Heart right ventricle (tissue), 16 donors: ENCODE measurements around the gene GPBP1. TPM values are rescaled to one million over a fixed set of nuclear protein-coding genes. Genes with fewer than 3 reads are reported as not detected.
A peak's percentile ranks its signal among the peaks of the same experiment; 100 is the strongest.
"Not testable (repeated sequence)": the region's sequence is repeated elsewhere in the genome, so short reads cannot be mapped to it uniquely, and the experiment has no call there.

Source experiments
- ATAC-seq, 8 donors: fragments of 200-7000 bp; cut with Tn5 transposase; one replicate each; pipeline ENCODE4 v1.9.1; 2020; ENCODE audit warnings: mild to moderate bottlenecking in 8 of 8, moderate library complexity in 8 of 8, moderate number of reproducible peaks in 1 of 8
- DNase-seq, 2 donors: peaks; one replicate each; pipeline ENCODE4 v3.0.0-alpha.2; 2020
- H3K27ac ChIP-seq, 10 donors: fragments of 200-600 bp; sonication (generic) in 2 of 10; one replicate each; pipeline versions ENCODE4 v1.5.0 to v1.8.0; 2020 to 2022; ENCODE audit warnings: mild to moderate bottlenecking in 3 of 10
- H3K27me3 ChIP-seq, 7 donors: fragments of 200-600 bp; one replicate each; pipeline ENCODE4 v1.8.0; 2021 to 2022; ENCODE audit warnings: mild to moderate bottlenecking in 2 of 7
- H3K36me3 ChIP-seq, 9 donors: fragments of 200-600 bp; sonication (generic) in 1 of 9; one replicate each; pipeline versions ENCODE4 v1.5.0 to v1.8.0; 2020 to 2022; ENCODE audit warnings: mild to moderate bottlenecking in 2 of 9
- H3K4me1 ChIP-seq, 9 donors: fragments of 200-600 bp; sonication (generic) in 1 of 9; one replicate each; pipeline versions ENCODE4 v1.5.0 to v1.8.0; 2020 to 2022; ENCODE audit warnings: mild to moderate bottlenecking in 4 of 9
- H3K4me3 ChIP-seq, 10 donors: fragments of 200-600 bp; sonication (generic) in 2 of 10; one replicate each; pipeline versions ENCODE4 v1.5.0 to v1.8.0; 2020 to 2022; ENCODE audit warnings: mild to moderate bottlenecking in 7 of 10, moderate library complexity in 2 of 10
- H3K9me3 ChIP-seq, 11 donors: fragments of 200-600 bp in 10 of 11; sonication (generic) in 2 of 11; one replicate each; pipeline versions ENCODE4 v1.5.0 to v1.8.0; 2013 to 2022; ENCODE audit warnings: mild to moderate bottlenecking in 2 of 11, control low read depth in 1 of 11, moderate library complexity in 1 of 11
- WGBS, 2 donors: extraction: QIAGEN DNeasy Blood & Tissue Kit; methylation state at CpG; one replicate each; pipeline ENCODE4 v1.1.7; 2013; ENCODE audit warnings: inconsistent platforms in 1 of 2; 5-methylcytosine and 5-hydroxymethylcytosine counted together
- intact Hi-C, 10 donors: fragments of 100-400 bp; cut with DNase I; formaldehyde crosslinking; loops; one replicate each; pipeline versions ENCODE4 v1.11.1 to v1.14.2; 2022
- polyA plus RNA-seq, 2 donors: library from polyadenylated mRNA; stranded (reverse); fragments of 200-250 nt; gene quantifications; one replicate each; pipeline ENCODE4 v1.2.3, GENCODE V29; 2013
- total RNA-seq, 10 donors: library from RNA; stranded (reverse); fragmentation: NEBNext Ultra II Directional in 3 of 10; extraction: Animal tissue kit (Norgen Biotek cat#: 25700) in 3 of 10; gene quantifications; one replicate each; pipeline versions ENCODE4 v1.2.1 to v1.2.4, GENCODE V29; 2021 to 2023
- TF ChIP-seq, protein P1 (sequence below), 9 donors: fragments of 200-600 bp; sonication (generic) in 2 of 9; IDR thresholded peaks; one replicate each; pipeline versions ENCODE4 v1.5.0 to v1.8.0; 2021 to 2022; ENCODE audit warnings: antibody characterized with exemption in 9 of 9, mild to moderate bottlenecking in 5 of 9, moderate library complexity in 1 of 9
- donor health status: Arrhythmogenic right ventricular cardiomyopathy.
- donor health status: ischemic (EF 13 %, LVEDD 7.1; RV severe dilation, severe dysfunction).
- donor health status: healthy with polysubstance abuse.
- donor health status: DM: no; HTN: yes; CAD: no.
- donor health status: DM: no; HTN: no; CAD: no.
- donor health status: ischemic (EF 25% LVEDD 6.9; RV normal size, moderate dysfunction).
- donor health status: ischemic (EF 25% LVEDD 5.7; RV mildly dilated, moderate dysfunction).
- donor health status: healthy.
- donor health status: DM: yes; HTN: yes; CAD: no.
- donor health status: Ischemic cardiomyopathy.
- donor health status: ischemic (EF 35%, LVEDD 5.7; RV mildly dilated, moderate dysfunction).
- donor health status: nonischemic (EF 11% LVEDD 7.7; RV severe dilation, severe dysfunction).
- donor health status: DM: yes; HTN: yes; CAD: no.
- donor health status: PGD.
- donor health status: ischemic (EF 29% LVEDD 5.4; RV normal size, mild dysfunction).
- donor health status: nonischemic (EF 23%, LVEDD 6.1; RV moderate dilation, normal function).

The GPBP1 gene
- total and polyA plus RNA-seq, 12 donors: 40.1 to 69.3 (median 51.0) TPM

GRCh38 chr5:57184322-57184721 is 10.5 kb downstream of the GPBP1 start:
- intact Hi-C loops: no loop called here
- DNase-seq (no peak), ATAC-seq (no peak)
- H3K4me3 ChIP-seq: no peak overlapping the region
- H3K4me1 ChIP-seq: peaks cover 9 to 98% (median 87%) of the 10 kb centered on the region in 9 donors
- H3K36me3 ChIP-seq: peaks cover 0 to 25% (median 5%) of the 10 kb centered on the region in 9 donors
- TF ChIP-seq, protein P1, sequence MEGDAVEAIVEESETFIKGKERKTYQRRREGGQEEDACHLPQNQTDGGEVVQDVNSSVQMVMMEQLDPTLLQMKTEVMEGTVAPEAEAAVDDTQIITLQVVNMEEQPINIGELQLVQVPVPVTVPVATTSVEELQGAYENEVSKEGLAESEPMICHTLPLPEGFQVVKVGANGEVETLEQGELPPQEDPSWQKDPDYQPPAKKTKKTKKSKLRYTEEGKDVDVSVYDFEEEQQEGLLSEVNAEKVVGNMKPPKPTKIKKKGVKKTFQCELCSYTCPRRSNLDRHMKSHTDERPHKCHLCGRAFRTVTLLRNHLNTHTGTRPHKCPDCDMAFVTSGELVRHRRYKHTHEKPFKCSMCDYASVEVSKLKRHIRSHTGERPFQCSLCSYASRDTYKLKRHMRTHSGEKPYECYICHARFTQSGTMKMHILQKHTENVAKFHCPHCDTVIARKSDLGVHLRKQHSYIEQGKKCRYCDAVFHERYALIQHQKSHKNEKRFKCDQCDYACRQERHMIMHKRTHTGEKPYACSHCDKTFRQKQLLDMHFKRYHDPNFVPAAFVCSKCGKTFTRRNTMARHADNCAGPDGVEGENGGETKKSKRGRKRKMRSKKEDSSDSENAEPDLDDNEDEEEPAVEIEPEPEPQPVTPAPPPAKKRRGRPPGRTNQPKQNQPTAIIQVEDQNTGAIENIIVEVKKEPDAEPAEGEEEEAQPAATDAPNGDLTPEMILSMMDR (IDR thresholded peaks at IDR 0.05): no peak
- H3K9me3 ChIP-seq: peaks cover 0 to 6% (median 0%) of the 10 kb centered on the region in 11 donors
- no peaks in the 10 kb centered on the region for H3K27me3 ChIP-seq
- 95 to 98% methylated on average over 2 of the region's 2 CpGs for WGBS, 2 donors
- no peak overlapping the region for H3K27ac ChIP-seq

DNA sequence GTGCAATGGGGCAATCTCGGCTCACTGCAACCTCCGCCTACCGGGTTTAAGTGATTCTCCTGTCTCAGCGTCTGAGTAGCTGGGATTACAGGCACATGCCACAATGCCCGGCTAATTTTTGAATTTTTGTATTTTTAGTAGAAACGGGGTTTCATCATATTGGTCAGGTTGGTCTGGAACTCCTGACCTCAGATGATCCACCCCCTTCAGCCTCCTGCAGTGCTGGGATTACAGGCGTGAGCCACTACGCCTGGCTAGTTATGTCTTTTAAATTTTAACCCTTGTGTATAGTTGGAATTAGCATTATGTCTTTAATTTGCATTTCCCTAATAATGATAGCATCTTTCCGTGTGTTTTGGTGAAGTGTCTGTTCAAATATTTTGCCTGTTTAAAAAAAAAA is 11.5 kb downstream of the GPBP1 start:
- peaks cover 0 to 6% (median 0%) of the 10 kb centered on the region in 11 donors for H3K9me3 ChIP-seq
- peaks cover 9 to 98% (median 87%) of the 10 kb centered on the region in 9 donors for H3K4me1 ChIP-seq
- H3K36me3 ChIP-seq: peaks cover 0 to 25% (median 5%) of the 10 kb centered on the region in 9 donors
- WGBS, 2 donors: 52 to 55% methylated on average over 9 of the region's 9 CpGs
- intact Hi-C loops: no loop called here
- H3K27me3 ChIP-seq: no peaks in the 10 kb centered on the region
- H3K4me3 ChIP-seq: peak overlapping the region in 1 of 10 donors; percentile 14
- no peak overlapping the region for H3K27ac ChIP-seq
- DNase-seq: no peak
- TF ChIP-seq, protein P1 (IDR thresholded peaks at IDR 0.05): no peak
- no peak for ATAC-seq

DNA sequence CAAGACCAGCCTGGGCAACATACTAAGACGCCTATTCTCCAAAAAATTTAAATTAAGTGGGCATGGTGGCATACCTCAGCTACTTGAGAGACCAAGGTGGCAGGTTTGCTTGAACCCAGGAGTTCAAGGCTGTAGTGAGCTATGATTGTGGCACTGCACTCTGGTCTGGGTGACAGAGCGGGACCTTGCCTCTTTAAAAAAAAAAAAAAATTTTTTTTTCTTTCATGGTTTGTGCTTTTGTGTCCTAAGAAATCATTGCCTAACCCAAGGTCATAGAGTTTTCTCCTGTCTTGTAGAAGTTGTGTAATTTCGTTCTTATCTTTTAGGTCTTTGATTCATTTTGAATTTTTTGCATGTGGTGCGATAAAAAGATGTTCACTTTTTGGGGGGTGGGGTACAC is 12.3 kb downstream of the GPBP1 start:
- intact Hi-C loops: no loop called here
- ATAC-seq: no peak
- TF ChIP-seq, protein P1 (IDR thresholded peaks at IDR 0.05): no peak
- Histone ChIP-seq H3K4me1 (peaks cover 9 to 92% (median 85%) of the 10 kb centered on the region in 9 donors), H3K27ac (no peak overlapping the region), H3K9me3 (peaks cover 0 to 6% (median 0%) of the 10 kb centered on the region in 11 donors), H3K27me3 (no peaks in the 10 kb centered on the region), H3K36me3 (peaks cover 0 to 21% (median 5%) of the 10 kb centered on the region in 9 donors), H3K4me3 (no peak overlapping the region)
- no peak for DNase-seq
- WGBS, 2 donors: 83% methylated on average over 4 of the region's 4 CpGs

- H3K27me3 ChIP-seq, H3K4me3 ChIP-seq, ATAC-seq, H3K9me3 ChIP-seq, intact Hi-C loops, DNase-seq, H3K27ac ChIP-seq: not testable (repeated sequence)
- Histone ChIP-seq H3K4me1 (peaks cover 4 to 78% (median 69%) of the 10 kb centered on the region in 9 donors), H3K36me3 (peaks cover 0 to 34% (median 9%) of the 10 kb centered on the region in 9 donors)
- WGBS, 2 donors: 62 to 72% methylated on average over 4 of the region's 4 CpGs
Observed at GRCh38 chr5:57187977-57188376, 14.1 kb downstream of the GPBP1 start.

DNA sequence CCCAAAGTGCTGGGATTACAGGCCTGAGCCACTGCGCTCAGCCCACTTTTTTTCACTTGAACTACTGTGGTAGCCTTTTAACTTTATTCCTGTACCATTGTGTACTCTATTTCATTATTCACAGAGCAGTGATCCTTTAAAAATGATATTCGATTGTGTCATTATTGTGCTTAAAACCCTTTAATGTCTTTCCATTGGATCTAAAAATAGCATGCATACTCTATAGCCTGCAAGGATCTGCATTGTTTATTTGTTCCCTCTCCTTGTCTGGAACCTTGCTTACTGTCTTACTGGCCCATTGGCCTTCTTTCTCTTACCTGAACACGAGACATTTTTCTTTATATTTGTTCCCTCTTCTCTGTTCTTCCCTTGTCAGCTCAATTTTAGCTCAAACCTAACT is 15.7 kb downstream of the GPBP1 start:
- no peak overlapping the region for H3K27ac ChIP-seq
- no peak for ATAC-seq
- no peak overlapping the region for H3K4me3 ChIP-seq
- peaks cover 0 to 70% (median 58%) of the 10 kb centered on the region in 9 donors for H3K4me1 ChIP-seq
- intact Hi-C loops: no loop called here
- 68 to 73% methylated on average over 3 of the region's 3 CpGs for WGBS, 2 donors
- no peaks in the 10 kb centered on the region for H3K9me3 ChIP-seq
- H3K27me3 ChIP-seq: no peaks in the 10 kb centered on the region
- H3K36me3 ChIP-seq: peaks cover 0 to 40% (median 11%) of the 10 kb centered on the region in 9 donors
- TF ChIP-seq, protein P1 (IDR thresholded peaks at IDR 0.05): no peak
- no peak for DNase-seq
